Activated CD8-positive, alpha-beta memory T cell treated with anti-CD3 and anti-CD28 coated beads for 24 hours (primary cell): ENCODE results near the gene SYCP2L.
"Not testable (repeated sequence)": the region's sequence is repeated elsewhere in the genome, so short reads cannot be mapped to it uniquely, and the experiment has no call there.

ENCODE experiments used
- DNase-seq: peaks from one replicate; pipeline ENCODE4 v3.0.0-alpha.2; 2020

Gene SYCP2L

DNA sequence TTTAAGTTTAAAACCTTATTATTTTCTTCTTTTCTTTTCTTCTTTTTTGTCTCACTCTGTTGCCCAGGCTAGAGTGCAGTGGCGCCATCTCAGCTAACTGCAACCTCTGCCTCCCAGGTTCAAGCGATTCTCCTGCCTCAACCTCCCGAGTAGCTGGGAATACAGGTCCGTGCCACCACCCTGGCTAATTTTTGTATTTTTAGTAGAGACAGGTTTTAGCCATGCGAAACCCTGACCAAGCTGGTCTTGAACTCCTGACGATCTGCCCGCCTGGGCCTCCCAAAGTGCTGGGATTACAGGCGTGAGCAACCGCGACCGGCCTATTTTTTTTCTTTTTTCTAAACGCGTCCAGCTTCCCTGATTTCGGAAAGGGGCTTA lies 4.6 kb upstream of the SYCP2L start:
- not testable (repeated sequence) for DNase-seq

DNA sequence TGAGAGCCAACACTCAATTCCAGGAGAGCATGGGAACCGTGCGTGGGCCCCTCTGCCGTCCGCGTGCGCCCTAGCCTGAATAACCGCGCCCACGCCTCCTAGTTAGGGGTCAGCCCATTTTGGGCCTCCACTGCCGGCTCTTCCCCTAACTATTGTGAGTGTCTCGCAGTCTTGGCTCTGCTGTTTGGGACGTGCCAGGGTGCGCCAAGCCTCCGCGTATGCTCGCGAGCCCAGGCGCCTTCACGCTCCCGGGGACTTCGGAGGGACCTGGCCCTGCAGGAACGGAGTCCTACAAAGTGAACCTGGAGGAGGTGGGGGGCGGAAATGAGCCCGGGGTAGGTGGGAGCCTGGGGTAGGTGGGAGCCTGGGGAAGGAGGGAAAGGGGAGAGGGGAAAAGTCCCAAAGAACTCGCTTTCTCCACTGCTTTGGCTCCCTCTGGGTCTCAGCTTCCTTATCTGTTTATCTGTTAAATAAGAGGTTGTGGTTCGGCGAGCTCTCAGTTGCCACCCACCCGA lies 4.1 kb upstream of the SYCP2L start:
- DNase-seq, result no peak

DNA sequence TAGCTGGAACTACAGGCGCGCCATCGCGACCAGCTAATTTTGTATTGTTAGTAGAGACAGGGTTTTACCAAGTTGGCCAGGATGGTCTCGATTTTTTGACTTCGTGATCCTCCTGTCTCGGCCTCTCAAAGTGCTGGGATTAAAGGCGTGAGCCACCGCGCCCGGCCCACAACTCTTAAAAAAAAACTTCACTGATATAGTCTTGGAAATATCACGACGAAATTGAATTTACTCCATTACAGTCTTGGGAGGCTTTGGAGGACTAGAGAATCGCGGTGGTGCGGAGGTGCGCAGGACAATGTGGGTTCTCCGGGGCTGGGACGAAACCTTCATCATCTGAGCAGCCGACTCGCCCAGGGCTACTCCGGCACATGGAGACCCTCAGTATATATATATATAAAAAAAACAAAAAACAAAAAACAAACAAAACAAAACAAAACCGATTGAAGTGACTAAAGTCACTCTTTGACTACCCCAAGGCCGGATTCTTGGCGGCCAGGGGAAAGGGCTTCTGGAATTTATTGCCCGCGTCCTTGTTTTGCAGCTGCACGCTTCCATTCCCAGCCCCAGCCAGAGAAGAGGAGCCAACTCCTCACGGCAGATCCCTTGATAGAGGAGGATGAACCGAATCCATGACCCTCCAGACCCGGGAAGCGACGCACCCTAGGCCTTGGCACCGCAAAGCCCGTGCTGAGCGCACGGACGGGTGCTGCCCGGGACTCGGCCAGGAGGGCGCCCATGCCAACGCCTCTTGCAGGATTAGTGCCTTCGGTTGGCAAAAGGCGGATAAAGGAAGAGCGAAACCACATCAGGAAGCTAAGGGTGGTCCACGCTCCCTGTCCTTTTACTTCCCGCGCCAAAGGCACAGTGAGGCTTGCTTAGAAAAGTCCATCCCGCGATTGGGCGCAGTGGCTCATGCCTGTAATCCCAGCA lies 3.3 kb upstream of the SYCP2L start:
- no peak for DNase-seq

DNA sequence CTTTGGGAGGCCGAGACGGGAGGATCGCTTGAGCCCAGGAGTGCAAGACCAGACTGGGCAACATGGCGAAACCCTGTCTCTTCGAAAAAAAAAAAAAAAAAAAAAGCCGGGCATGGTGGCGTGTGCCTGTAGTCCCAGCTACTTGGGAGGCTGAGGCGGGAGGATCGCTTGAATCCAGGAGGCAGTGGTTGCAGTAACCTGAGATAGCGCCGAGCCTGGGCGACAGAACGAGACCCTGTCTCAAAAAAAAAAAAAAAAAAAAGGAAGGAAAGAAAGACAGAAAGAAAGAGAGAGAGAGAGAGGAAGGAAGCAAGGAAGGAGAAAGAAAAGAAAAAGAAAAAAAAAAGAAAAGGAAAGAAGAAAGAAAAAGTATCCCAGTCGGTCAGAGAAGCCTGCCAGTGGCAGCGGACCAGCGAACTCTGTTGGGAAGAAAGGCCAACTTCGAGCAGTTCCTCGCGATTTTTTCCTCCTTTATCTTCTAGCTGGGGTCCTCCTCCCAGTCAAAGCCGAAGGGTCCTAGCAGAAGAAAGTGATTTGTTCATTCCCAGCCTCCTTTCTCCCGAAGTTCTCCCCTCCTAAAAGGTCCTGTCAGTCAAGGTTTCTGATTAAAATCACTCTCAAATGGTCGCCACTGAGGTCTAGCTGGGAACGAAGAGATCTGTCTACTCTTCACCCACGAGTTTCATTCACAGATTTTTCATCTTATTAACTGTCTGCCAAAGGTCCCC lies 2.4 kb upstream of the SYCP2L start:
- DNase-seq, result no peak

DNA sequence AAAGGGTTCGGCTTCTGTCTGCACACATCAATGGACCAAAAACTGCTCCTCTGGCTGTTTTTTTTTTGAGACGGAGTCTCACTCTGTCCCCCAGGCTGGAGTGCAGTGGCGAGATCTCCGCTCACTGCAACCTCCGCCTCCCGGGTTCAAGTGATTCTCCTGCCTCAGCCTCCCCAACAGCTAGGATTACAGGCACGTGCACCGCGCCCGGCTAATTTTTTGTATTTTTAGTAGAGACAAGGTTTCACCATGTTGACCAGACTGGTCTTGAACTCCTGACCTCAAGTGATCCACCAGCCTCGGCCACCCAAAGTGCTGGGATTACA lies 524 bp upstream of the SYCP2L start:
- not testable (repeated sequence) for DNase-seq

DNA sequence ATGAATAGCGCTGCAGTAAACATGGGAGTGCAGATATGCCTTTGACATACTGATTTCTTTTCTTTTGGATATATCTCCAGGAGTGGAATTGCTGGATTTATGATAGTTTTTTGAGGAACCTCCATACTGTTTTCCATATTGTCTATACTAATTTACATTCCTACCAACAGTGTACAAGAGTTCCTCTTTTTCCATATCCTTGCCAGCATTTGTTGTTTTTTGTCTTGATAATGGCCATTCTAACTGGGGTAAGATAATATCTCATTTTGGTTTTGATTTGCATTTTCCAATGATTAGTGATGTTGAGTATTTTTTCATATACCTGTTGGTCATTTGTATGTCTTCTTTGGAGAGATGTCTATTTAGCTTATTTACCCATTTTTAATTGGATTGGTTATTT lies 3.3 kb downstream of the SYCP2L start:
- DNase-seq, result no peak

DNA sequence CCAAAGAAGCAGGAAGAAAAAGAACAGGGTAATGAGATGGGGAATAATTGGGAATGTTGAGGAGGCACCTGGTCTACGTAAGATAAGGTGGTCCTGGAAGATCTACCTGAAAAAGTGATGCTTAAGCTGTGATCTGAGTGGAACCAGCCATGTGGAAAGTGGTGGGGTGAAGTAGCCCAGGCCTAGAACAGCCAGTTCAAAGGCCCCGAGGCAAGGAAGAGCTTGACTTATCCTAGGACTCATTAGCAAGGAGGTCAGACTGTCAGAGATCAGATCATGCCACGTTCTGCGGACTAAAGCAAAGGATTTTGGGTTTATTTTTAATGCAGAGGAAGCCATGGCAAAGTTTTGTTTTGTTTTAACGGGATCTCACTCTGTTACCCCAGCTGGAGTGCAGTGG lies 5.1 kb downstream of the SYCP2L start:
- no peak for DNase-seq

DNA sequence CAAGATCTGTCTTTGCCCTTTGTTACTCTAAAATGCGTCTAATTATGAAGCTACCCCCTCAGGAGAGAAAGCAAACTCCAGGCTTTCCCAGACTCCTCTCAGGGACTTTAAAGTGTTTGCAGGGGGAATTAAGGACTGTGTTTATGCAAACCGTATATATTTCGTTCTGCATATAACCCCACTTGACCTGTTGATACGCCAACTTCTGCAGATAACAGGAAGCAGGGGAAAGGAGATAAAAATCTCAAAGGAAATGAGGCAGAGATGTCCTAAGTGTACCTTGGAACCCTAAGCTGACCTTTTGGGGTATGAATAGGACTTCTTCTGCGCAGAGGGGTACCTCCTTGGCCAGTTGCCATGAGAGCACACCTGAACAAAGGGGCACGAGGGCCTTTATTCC lies 8.1 kb downstream of the SYCP2L start:
- no peak for DNase-seq

DNA sequence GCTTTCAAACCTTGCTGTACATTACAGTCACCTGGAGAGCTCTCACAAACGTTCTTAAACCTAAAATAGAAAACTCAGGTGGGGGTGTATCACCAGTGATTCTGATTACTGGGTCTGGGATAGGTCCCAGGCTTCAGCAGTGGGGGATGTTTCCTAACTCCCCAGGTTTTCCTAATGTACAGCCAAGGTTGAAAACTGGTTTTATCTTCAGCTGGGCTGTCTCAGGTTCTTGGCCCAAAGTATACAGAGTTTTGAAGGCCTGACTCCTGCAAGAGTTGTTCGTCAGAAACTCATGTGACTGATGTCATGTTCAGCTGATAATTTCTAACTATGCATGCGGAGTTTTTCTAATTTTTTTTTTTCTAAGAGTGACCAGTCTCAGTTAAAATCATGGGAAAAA lies 9.8 kb downstream of the SYCP2L start:
- no peak for DNase-seq

DNA sequence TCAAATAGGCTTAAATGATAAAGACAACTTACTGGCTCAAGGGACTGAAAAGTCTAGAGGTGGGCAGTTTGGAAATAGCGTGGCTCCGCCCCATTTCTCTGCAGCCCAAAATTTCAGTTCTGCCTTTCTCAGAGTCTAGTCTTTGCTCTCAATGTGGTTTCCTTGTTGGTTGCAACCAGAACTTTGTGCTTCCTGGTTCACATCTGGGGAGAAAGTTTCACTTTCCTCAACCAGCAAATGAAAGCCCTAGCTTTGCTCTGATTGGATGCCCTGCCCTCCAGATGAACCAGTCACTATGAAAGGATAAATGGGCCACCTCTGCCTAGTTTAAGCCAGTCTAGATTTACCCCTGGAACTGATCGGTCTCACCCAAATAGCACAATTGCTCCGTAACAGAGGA lies 14.9 kb downstream of the SYCP2L start:
- DNase-seq, result no peak

DNA sequence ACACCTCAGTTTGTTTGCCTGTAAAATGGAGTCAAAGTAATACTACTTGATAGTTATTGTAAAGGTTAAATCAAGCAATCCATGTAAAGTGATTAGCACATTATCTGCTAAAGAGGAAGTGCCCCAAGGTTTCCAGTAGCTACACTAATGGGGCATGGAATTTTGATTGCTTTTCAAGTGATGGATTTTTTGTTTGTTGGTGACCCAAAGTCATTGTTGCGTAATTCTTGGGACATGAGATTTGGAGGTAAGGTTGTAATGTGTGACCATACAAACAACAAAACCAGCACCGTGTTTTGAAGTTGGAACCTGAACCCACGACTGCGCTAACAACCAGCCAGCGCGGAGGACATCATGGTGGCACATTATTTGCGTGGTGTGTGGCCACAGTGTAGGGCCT lies 17.2 kb downstream of the SYCP2L start:
- no peak for DNase-seq

DNA sequence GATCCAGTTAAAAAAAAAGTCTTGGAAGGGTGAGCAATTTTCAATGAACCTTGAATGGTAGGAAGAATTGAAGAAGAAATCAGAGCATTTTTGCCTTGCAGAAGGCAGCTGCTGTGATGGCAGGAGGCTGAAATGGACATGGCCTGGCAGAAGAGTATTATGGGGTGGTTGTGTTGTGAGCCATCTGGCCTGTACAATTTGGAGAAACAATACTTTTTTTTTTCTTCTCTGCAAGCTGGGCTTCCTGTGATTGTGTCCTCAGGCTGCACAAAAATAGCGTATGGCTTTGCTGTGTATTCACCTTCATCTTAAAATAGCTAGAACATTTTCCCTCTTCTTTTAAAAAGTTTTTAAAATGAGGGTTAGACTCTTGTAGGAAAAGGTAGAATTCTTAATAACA lies 21.4 kb downstream of the SYCP2L start:
- DNase-seq, result no peak

DNA sequence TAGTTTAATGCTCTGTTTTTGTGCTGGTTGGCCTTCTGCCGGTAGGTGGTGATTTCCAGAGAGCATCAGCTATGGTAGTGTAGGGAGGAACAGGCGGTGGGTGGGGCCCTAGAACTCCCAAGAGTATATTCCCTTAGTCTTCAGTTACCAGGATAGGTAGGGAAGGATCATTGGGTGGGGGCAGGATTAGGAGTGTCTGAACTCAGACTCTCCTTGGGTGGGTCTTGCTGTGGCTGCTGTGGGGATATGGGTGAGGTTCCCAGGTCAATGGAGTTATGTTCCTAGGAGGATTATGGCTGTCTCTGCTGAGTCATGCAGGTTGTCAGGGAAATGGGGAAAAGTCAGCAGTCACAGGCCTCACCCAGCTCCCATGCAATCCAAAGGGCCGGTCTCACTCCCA lies 32.7 kb downstream of the SYCP2L start:
- DNase-seq, result not testable (repeated sequence)

DNA sequence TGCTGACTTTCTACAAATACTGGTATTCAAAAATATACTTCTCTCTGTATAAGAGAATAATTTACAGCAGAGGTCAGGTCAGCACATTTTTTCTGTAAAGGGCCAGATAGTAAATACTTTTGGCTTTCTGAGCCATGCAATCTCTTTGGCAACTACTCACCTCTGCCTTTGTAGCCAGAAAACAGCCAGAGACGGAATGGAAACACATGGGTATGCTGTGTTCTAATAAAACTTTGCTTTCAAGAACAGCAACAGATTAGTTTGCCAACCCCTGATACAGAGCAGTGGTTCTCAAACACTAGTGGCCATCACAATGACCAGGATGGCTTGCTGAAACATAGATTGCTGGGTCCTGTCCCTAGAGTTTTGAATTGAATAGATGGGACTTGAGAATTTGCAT lies 46.3 kb downstream of the SYCP2L start:
- DNase-seq, result no peak

DNA sequence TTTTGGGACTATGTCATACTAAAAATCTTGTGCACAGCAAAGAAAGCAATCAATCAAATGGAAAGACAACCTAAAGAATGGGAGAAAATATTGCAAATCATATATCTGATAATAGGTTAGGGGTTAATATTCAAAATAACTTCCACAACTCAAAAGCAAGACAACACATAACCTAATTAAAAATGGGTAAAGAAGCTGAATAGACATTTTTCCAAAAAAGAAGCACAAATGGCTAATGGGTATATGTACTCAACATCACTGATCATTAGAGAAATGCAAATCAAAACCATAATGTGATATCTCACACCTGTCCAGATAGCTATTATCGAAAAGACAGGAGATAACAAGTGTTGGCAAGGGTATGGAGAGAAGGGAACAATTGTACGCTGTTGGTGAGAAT lies 53.0 kb downstream of the SYCP2L start:
- no peak for DNase-seq

DNA sequence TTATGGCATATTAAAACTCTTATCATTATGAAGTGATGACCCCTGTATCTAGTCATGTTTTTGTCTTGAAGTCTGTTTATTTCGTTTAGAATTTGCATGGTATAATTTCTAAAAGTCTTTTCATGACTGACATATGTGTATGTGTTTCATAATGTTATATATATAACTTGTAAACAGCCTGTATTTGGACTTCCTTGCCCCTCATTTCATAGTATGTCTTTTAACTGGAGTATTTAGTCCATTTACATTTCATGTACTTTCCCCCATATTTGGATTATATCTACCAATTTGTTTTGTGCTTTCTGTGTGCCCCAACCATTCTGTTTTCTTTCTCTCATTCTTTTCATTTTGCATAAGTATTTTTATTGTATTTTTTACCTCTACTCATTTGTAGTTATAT lies 59.0 kb downstream of the SYCP2L start:
- no peak for DNase-seq

DNA sequence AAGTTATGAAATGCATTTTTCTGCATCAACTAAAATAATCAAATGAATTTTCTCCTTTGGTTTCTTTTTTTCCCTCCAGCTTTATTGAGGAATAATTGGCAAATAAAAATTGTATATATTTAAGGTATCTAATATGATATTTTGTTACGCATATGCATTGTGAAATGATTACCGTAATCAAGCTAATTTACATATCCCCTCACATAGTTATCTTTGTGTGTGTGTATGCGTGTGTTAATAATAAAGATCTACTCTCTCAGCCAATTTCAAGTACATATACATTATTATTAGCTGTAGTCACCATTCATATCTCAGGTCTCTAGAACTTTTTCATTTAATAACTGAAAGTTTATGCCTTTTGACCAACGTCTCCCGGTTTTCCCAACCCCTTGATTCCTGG lies 61.1 kb downstream of the SYCP2L start:
- DNase-seq, result no peak

DNA sequence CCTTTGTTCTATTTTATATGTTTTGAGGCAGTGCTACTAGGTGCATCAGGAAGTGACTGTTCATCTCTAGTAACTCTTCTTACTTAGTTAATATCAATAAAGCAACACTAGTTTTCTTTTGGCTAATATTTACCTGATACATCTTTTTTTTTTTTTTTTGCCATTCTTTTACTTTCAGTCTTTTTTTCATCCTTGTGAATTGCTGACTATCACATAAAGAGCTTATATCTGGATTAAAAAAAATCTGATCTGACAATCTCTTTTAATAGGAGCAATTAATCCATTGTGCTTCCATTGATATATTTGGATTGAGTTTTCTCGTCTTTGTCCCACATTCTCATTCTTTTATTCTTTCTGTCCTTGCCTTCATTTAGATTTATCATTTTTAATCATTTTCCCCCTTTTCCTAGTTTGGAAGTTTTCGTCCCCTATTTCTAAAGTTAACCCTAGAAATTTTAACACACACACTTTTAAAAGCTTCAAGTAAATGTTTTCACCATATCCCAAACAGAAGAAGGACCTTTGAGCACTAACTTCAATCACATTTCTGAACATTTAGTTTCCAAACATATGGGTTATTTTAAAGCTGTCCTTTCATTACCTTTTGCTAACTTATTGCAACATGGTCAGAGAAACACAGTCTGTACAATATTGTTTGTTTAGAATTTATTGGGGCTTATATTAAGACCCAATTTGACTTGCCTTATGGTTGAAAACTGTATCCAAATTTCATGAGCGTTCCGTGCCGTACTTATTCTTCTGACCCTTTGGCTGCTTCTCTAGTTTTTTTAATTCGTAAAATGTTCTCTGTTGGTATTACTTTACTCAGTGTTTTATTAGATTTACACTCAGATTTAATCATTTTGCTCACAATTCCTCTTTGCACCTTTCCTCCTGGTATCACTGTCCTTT lies 63.0 kb downstream of the SYCP2L start:
- no peak for DNase-seq

DNA sequence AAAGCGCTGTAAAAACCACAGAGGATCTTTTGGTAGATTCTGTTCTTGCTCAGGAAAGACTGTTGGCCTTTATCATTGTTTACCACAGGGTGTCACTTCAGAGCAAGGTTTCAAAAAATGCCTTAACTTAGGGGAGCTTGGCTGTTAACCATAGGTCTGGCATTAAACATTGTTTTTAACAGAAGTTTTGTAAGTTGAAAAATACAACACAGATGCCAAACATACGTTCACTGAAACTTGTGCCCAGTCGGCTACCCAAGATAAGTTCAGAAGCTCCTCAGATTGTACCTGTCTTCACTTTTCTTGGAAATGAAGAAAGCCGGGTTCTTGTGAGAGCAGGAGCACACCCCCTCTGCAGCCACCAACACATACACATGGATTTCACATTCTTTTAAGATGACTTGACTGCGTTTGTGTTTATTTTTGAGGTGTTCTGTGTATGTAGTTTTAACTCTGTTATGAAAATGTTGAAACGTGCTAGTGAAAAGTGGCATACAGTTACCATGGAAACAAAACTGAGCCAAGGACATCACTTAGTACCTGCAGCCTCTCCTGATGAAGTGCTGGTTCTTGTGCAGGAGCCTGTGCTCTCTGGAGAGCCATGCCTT lies 64.9 kb downstream of the SYCP2L start:
- DNase-seq, result no peak

DNA sequence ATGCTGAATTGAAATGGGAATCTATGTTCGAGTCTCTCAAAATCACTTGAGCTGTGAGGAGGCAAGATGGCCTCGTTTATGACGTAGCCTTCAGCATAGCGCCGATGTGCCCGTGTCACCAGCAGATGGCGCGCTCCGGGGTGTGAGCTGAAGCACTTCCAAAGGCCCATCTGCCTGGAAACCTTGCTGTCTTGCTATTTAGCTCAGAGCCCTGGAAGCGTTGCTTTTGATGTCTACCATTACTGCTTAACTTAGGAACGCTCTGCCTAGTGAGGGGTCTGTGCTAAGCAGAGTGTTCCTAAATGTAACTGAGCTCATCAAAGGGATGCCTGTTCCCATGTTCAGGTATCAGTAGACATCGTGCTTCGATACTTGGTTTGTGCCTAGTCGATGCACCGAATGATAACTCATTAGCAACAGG lies 67.7 kb downstream of the SYCP2L start:
- peak; percentile 82 for DNase-seq

DNA sequence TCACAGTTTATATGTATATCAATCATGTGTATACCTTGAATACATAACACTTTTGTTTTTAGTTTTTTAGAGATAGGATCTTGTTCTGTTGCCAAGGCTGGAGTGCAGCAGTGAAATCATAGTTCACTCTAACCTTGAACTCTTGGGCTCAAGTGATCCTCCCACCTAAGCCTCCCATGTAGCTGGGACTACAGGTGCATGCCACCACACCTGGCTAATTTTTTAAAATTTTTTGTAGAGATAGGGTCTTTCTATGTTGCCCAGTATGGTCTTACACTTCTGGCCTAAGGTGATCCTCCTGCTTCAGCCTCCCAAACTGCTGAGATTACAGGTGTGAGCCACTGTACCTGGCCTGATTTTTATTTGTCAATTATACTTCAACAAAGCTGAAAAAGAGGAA lies 69.9 kb downstream of the SYCP2L start:
- no peak for DNase-seq

DNA sequence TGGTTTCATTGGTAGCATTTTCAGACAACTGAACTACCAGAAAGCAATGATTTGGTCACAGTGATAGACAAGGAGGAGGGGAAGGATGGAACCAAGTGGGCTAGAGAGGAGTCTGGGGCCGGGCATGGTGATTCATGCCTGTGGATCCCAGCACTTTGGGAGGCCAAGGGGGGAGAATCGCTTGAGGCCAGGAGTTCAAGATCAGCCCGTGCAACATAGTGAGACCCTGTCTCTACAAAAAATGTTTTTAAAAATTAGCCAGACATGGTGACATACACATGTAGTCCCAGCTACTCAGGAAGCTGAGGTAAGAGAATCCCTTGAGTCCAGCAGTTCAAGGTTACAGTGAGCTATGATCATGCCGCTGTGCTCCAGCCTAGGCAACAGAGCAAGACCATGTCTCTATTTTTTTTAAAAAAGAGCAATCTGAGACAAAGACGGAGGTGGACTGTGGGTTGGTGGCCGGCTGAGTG lies 70.6 kb downstream of the SYCP2L start:
- DNase-seq, result no peak

DNA sequence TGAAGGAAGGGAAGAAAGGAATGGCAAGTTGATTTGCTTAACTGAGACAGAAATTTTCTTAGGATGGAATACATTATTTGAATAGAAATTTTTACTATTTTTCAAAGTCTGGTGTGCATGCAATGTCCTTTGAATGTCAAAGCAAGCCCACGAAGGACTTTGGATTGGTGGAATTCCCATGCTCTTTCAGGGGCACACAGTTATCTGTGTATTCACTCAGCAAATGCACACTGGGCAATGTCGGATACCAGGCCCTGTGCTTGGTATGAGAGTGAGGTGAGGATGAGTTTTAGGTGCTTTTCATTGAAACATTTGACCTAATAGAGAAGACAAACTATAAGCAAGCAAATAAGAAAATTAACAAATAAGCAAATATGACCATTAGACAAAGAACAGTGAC lies 73.3 kb downstream of the SYCP2L start:
- no peak for DNase-seq
